CD14-positive monocyte (primary cell): ENCODE measurements around the gene ROR1. TPM values are rescaled to one million over a fixed set of nuclear protein-coding genes. Genes with fewer than 3 reads are reported as not detected.

ENCODE experiments used
- DNase-seq, 3 donors: peaks; one replicate each; pipeline ENCODE4 v3.0.0-alpha.2; 2011 to 2022
- H2AFZ ChIP-seq: 2 replicates; pipeline ENCODE4 v1.6.0; 2012; ENCODE audit warnings: mild to moderate bottlenecking, low read depth, low read length, inconsistent platforms; ENCODE audit not compliant: insufficient read depth, poor library complexity, severe bottlenecking
- H3K27ac ChIP-seq, 2 donors: 1 replicate in 1 of 2; 2 replicates in 1 of 2; pipeline ENCODE4 v1.5.1; 2012 to 2013; ENCODE audit warnings: low read length in 2 of 2, control low read depth in 1 of 2, inconsistent platforms in 1 of 2, low read depth in 1 of 2, mild to moderate bottlenecking in 1 of 2
- H3K27me3 ChIP-seq, 2 donors: one replicate each; pipeline versions ENCODE4 v1.6.0 to v1.6.1; 2011 to 2013; ENCODE audit warnings: low read length in 2 of 2; ENCODE audit not compliant: control insufficient read depth in 2 of 2, insufficient read depth in 2 of 2
- H3K36me3 ChIP-seq, 2 donors: replicated peaks in 1 of 2; 1 replicate in 1 of 2; 2 replicates in 1 of 2; pipeline versions ENCODE4 v1.5.1 to v1.6.1; 2012 to 2013; ENCODE audit warnings: low read length in 2 of 2, control low read depth in 1 of 2, inconsistent platforms in 1 of 2, mild to moderate bottlenecking in 1 of 2; ENCODE audit not compliant: insufficient read depth in 2 of 2, control insufficient read depth in 1 of 2
- H3K4me1 ChIP-seq, 2 donors: 1 replicate in 1 of 2; 2 replicates in 1 of 2; pipeline versions ENCODE4 v1.5.1 to v1.6.1; 2012 to 2013; ENCODE audit warnings: low read length in 2 of 2, control low read depth in 1 of 2, inconsistent platforms in 1 of 2, mild to moderate bottlenecking in 1 of 2, moderate library complexity in 1 of 2; ENCODE audit not compliant: insufficient read depth in 2 of 2, control insufficient read depth in 1 of 2
- H3K4me2 ChIP-seq: replicated peaks from 2 replicates; pipeline ENCODE3; 2012; ENCODE audit warnings: low read length, moderate library complexity, mild to moderate bottlenecking; ENCODE audit not compliant: poor library complexity, severe bottlenecking; ENCODE audit errors: extremely low read depth
- H3K4me3 ChIP-seq, 3 experiments: fragments of 200-600 bp in 1 of 3; sonication (generic) in 1 of 3; replicated peaks in 1 of 3; 1 replicate in 2 of 3; 2 replicates in 1 of 3; pipeline ENCODE4 v1.5.1; 2011 to 2013; ENCODE audit warnings: low read length in 3 of 3, mild to moderate bottlenecking in 3 of 3, control low read depth in 2 of 3, low read depth in 2 of 3, inconsistent platforms in 1 of 3, moderate library complexity in 1 of 3
- H3K79me2 ChIP-seq: 2 replicates; pipeline ENCODE4 v1.6.0; 2012; ENCODE audit warnings: mild to moderate bottlenecking, control low read depth, inconsistent platforms, low read length, moderate library complexity; ENCODE audit not compliant: insufficient read depth
- H3K9ac ChIP-seq: 2 replicates; pipeline ENCODE4 v1.6.0; 2017; ENCODE audit warnings: low read length, mild to moderate bottlenecking; ENCODE audit not compliant: insufficient read depth, poor library complexity, severe bottlenecking
- H3K9me3 ChIP-seq, 2 donors: replicated peaks in 1 of 2; 1 replicate in 1 of 2; 2 replicates in 1 of 2; pipeline versions ENCODE4 v1.5.1 to v1.6.1; 2012 to 2013; ENCODE audit warnings: low read length in 2 of 2, control low read depth in 1 of 2; ENCODE audit not compliant: control insufficient read depth in 1 of 2, insufficient read depth in 1 of 2
- H4K20me1 ChIP-seq: 2 replicates; pipeline ENCODE4 v1.6.0; 2012; ENCODE audit warnings: mild to moderate bottlenecking, low read length, control low read depth, moderate library complexity; ENCODE audit not compliant: insufficient read depth
- H3K27ac Mint-ChIP-seq, 7 donors: one replicate each; pipeline ENCODE4 v1.8.0; 2020; ENCODE audit warnings: mild to moderate bottlenecking in 7 of 7, mixed read lengths in 7 of 7, moderate library complexity in 6 of 7, inconsistent platforms in 2 of 7
- H3K27me3 Mint-ChIP-seq, 3 donors: one replicate each; pipeline ENCODE4 v1.8.0; 2021 to 2022; ENCODE audit warnings: low read depth in 3 of 3, mild to moderate bottlenecking in 3 of 3, mixed read lengths in 3 of 3, moderate library complexity in 3 of 3, inconsistent platforms in 1 of 3
- H3K36me3 Mint-ChIP-seq, 2 donors: one replicate each; pipeline ENCODE4 v1.8.0; 2020; ENCODE audit warnings: mixed read lengths in 2 of 2, inconsistent platforms in 1 of 2, mild to moderate bottlenecking in 1 of 2
- H3K4me1 Mint-ChIP-seq: one replicate; pipeline ENCODE4 v1.8.0; 2020; ENCODE audit warnings: mild to moderate bottlenecking, mixed read lengths
- H3K4me3 Mint-ChIP-seq, 2 donors: one replicate each; pipeline ENCODE4 v1.8.0; 2020; ENCODE audit warnings: mild to moderate bottlenecking in 2 of 2, mixed read lengths in 2 of 2, moderate library complexity in 1 of 2
- H3K9me3 Mint-ChIP-seq, 7 donors: one replicate each; pipeline ENCODE4 v1.8.0; 2020 to 2022; ENCODE audit warnings: mixed read lengths in 7 of 7, mild to moderate bottlenecking in 6 of 7, moderate library complexity in 6 of 7, inconsistent platforms in 2 of 7
- WGBS: methylation state at CpG from one replicate; pipeline ENCODE4 v1.1.5; 2013; ENCODE audit warnings: missing lambda C conversion rate; ENCODE audit not compliant: insufficient coverage; 5-methylcytosine and 5-hydroxymethylcytosine counted together
- intact Hi-C, 2 donors: fragments of 100-400 bp; cut with micrococcal nuclease; formaldehyde crosslinking; loops; one replicate each; pipeline versions ENCODE4 v1.15.0 to v1.15.1; 2023
- polyA plus RNA-seq, 3 donors: library from polyadenylated mRNA; depleted of rRNA in 1 of 3; unstranded in 2 of 3; stranded (reverse) in 1 of 3; fragments of 300-500 nt in 2 of 3; fragments of >200 nt in 1 of 3; fragmentation: Illumina TruSeq in 2 of 3; gene quantifications; 1 replicate in 2 of 3; 2 replicates in 1 of 3; pipeline ENCODE4 v1.2.3, GENCODE V29; 2012 to 2021
- TF ChIP-seq, protein P1 (sequence below): fragments of 200-600 bp; IDR thresholded peaks from one replicate; pipeline ENCODE4 v1.8.0; 2022; ENCODE audit warnings: antibody characterized with exemption, mild to moderate bottlenecking

ROR1 gene
- polyA plus RNA-seq, 3 donors: not detected

DNA sequence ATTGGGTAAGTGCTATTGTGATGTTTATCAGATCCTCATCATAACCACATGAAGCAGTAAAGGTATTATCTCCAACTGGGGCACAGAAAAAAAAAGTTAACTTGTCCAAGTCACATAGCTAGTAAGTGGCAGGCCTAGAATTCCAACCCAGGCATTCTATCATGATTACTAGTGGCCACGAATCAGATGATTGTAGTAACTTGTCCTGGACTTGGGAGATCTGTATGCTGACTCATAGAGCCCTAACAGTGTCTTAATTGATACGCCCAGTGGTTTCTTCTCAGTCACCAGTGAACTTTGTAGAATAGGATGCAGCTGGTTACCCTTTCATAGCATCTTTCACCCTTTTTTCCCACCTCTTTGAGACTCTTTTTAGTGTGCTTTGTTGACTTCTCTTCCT lies 338.5 kb downstream of the ROR1 start:
- H4K20me1 ChIP-seq: no peaks in the 10 kb centered on the region

DNA sequence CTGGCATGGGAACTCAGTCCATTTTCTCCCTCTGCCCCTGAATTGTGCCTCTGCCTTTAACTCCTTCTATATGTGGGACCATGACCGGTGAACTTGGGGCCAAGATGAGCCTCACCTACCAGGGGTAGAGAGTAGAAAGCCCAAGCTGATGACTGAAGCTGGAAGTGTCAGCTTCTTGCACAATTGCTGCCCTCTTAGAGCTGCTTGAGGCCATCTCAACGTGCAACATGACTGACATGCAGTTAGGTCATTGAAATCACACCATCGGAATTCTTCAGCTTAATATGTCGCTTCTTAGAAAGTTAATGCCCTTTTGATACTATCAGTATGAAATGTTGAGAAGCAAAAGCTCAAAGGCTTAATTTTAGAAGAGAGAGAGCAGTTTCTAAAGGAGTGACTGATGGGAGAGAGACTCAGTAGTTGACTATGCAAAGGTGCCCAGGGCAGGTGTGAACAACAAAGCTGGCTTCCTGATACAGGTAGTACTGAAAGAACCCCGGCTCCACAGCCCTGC lies 340.3 kb downstream of the ROR1 start:
- no peaks in the 10 kb centered on the region for H3K36me3 Mint-ChIP-seq
- Histone ChIP-seq H3K36me3 (no peaks in the 10 kb centered on the region), H3K27ac (no peak overlapping the region), H2AFZ (no peak overlapping the region), H3K79me2 (no peaks in the 10 kb centered on the region), H3K9ac (no peak overlapping the region), H3K4me2 (no peak overlapping the region), H3K4me1 (no peaks in the 10 kb centered on the region), H3K4me3 (no peak overlapping the region), H4K20me1 (no peaks in the 10 kb centered on the region), H3K27me3 (no peaks in the 10 kb centered on the region), H3K9me3 (no peaks in the 10 kb centered on the region)
- H3K27me3 Mint-ChIP-seq: peaks cover 0 to 3% (median 2%) of the 10 kb centered on the region in 3 donors
- no peak overlapping the region for H3K4me3 Mint-ChIP-seq
- WGBS: 38% methylated on average over 1 of the region's 5 CpGs
- peaks cover 0 to 2% (median 0%) of the 10 kb centered on the region in 7 donors for H3K9me3 Mint-ChIP-seq
- H3K27ac Mint-ChIP-seq: no peak overlapping the region
- intact Hi-C loops: no loop called here
- no peak for DNase-seq
- TF ChIP-seq, protein P1, sequence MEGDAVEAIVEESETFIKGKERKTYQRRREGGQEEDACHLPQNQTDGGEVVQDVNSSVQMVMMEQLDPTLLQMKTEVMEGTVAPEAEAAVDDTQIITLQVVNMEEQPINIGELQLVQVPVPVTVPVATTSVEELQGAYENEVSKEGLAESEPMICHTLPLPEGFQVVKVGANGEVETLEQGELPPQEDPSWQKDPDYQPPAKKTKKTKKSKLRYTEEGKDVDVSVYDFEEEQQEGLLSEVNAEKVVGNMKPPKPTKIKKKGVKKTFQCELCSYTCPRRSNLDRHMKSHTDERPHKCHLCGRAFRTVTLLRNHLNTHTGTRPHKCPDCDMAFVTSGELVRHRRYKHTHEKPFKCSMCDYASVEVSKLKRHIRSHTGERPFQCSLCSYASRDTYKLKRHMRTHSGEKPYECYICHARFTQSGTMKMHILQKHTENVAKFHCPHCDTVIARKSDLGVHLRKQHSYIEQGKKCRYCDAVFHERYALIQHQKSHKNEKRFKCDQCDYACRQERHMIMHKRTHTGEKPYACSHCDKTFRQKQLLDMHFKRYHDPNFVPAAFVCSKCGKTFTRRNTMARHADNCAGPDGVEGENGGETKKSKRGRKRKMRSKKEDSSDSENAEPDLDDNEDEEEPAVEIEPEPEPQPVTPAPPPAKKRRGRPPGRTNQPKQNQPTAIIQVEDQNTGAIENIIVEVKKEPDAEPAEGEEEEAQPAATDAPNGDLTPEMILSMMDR: no peak
- no peaks in the 10 kb centered on the region for H3K4me1 Mint-ChIP-seq

More for the DNA sequence above, 338.5 kb downstream of the ROR1 start:
- DNase-seq: no peak
- Histone ChIP-seq H3K27me3 (no peaks in the 10 kb centered on the region), H3K27ac (no peak overlapping the region), H3K4me2 (no peak overlapping the region), H3K9me3 (no peaks in the 10 kb centered on the region), H3K79me2 (no peaks in the 10 kb centered on the region), H3K4me1 (no peaks in the 10 kb centered on the region), H3K9ac (no peak overlapping the region), H3K36me3 (no peaks in the 10 kb centered on the region), H2AFZ (no peak overlapping the region), H3K4me3 (no peak overlapping the region)
- TF ChIP-seq, protein P1: no peak
- intact Hi-C loops: no loop called here
- no peaks in the 10 kb centered on the region for H3K4me1 Mint-ChIP-seq
- H3K4me3 Mint-ChIP-seq: no peak overlapping the region
- H3K27me3 Mint-ChIP-seq: peaks cover 2 to 3% (median 3%) of the 10 kb centered on the region in 3 donors
- H3K9me3 Mint-ChIP-seq: no peaks in the 10 kb centered on the region
- no CpG with 5 or more reads among the region's 2 CpGs for WGBS
- H3K27ac Mint-ChIP-seq: no peak overlapping the region
- H3K36me3 Mint-ChIP-seq: no peaks in the 10 kb centered on the region
